Epidermal melanocyte (primary cell): ENCODE measurements around the gene CAPN13.

Experiments used
- DNase-seq: peaks from one replicate; pipeline ENCODE4 v3.0.0; 2011; ENCODE audit warnings: low spot score; ENCODE audit not compliant: insufficient read length

CAPN13 gene

GRCh38 chr2:30684026-30684425 lies 123.2 kb downstream of the CAPN13 start:
- DNase-seq: no peak

GRCh38 chr2:30683236-30683956 lies 123.8 kb downstream of the CAPN13 start:
- DNase-seq: no peak

- no peak for DNase-seq
Observed at GRCh38 chr2:30681022-30681421, 126.2 kb downstream of the CAPN13 start.

GRCh38 chr2:30680121-30680520 lies 127.1 kb downstream of the CAPN13 start:
- no peak for DNase-seq

- no peak for DNase-seq
Observed at GRCh38 chr2:30679426-30680088, 127.7 kb downstream of the CAPN13 start.

GRCh38 chr2:30678410-30679137 lies 128.7 kb downstream of the CAPN13 start:
- DNase-seq: no peak

- no peak for DNase-seq
Observed at GRCh38 chr2:30677861-30678385, 129.3 kb downstream of the CAPN13 start.

- no peak for DNase-seq
Observed at GRCh38 chr2:30677231-30677630, 130.0 kb downstream of the CAPN13 start.

- DNase-seq: no peak
Observed at GRCh38 chr2:30675758-30676157, 131.5 kb downstream of the CAPN13 start.

- DNase-seq: no peak
Observed at GRCh38 chr2:30673127-30673526, 134.1 kb downstream of the CAPN13 start.
